Measurements from ENCODE around the gene CHRNA3.

Gene CHRNA3

DNA sequence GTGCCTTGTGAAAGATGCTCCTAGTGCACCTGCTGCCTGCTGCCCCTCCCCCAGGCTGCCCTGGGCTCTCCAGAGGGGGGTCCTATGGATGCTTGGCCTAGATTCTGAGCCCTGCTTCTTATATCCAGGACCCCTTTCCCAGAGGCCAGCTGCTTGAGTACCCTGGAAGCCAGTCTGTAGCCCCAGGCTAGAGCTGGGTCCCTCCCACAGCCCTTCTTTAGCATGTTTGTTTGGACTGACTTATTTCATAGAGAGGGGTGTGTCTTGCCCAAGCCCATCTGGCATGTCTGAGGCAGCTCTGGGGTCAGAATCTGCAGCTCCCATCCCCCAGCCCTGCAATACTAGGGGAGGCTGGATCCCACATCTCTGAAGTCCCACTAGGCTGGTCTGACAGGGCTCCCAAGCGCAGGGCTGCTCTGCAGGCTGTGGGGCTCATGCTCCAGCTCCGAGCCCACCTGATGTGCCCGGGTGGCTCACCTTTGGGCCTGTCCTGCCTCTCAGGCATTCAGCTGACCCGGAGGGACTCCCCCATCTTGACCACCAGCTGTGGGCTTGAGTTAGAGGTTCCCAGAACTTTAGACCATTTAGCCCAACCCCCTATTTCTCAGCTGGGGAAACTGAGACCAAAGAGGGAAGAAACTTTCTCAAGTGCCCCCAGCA is 17.1 kb upstream of the CHRNA3 start:
- H3K27me3 ChIP-seq (ENCODE audit: control insufficient read depth in 1 of 2, insufficient read depth in 2 of 2, low read length in 2 of 2), result peaks cover 3 to 11% of the 10 kb centered on the region in 2 donors
- no peak overlapping the region for H3K4me3 ChIP-seq (ENCODE audit: low read depth in 1 of 2, low read length in 2 of 2)
- H3K36me3 ChIP-seq (ENCODE audit: control insufficient read depth in 1 of 2, insufficient read depth in 2 of 2, low read length in 2 of 2), result no peaks in the 10 kb centered on the region
- peaks cover 0 to 5% of the 10 kb centered on the region in 2 donors for H3K4me1 ChIP-seq (ENCODE audit: control insufficient read depth in 1 of 2, insufficient read depth in 2 of 2, low read length in 2 of 2)
- H3K9ac ChIP-seq (ENCODE audit: low read depth in 1 of 2, low read length in 2 of 2), result no peak overlapping the region
- H3K27ac ChIP-seq (ENCODE audit: low read depth, low read length), result no peak overlapping the region
- no peaks in the 10 kb centered on the region for H3K9me3 ChIP-seq (ENCODE audit: control insufficient read depth in 1 of 2, low read length in 2 of 2)

DNA sequence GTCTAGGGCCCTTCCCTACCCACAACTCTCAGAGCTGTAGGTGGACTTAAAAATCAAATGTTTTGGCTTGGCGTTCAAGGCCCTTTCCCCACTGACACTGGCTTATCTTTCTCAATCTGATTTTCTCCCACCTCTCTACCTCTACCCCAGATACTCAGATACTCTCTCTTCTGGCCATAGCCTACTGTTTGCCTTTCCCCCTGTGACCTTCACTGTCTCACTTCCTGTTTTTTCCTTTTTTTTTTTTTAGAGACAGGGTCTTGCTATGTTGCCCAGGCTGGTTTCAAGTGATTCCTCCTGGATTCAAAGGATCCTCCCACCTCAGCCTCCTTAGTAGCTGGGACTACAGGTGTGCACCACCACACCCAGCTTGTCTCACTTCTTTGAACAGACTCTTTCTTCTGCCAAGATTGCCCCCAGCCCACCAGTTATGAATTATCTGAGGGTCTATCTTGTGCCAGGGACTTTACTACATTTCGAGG is 15.6 kb upstream of the CHRNA3 start:
- Histone ChIP-seq H3K4me3 (ENCODE audit: low read depth in 1 of 2, low read length in 2 of 2) (no peak overlapping the region), H3K27ac (ENCODE audit: low read depth, low read length) (no peak overlapping the region)

DNA sequence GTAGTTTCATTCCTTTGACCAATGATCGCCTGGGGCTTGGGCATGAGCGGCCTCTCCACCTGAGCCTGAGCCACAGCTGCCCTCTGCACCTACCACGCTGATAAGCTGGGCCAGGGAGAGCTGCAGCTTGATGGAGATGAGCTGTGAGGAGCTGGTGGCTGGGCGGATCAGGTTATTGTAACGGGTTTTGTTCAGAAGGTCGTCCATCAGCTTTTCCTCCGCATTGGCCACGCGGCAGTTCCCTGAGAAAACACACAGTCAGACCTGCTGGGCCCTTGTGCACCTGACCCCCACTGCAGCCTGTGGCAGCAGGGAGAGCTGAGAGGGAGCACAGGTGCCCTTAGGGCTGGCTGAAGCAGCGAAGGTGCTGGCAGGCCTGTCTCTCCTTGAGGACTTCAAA is 14.6 kb upstream of the CHRNA3 start:
- no peak overlapping the region for H3K4me3 ChIP-seq (ENCODE audit: low read depth in 1 of 2, low read length in 2 of 2)
- H3K36me3 ChIP-seq (ENCODE audit: control insufficient read depth in 1 of 2, insufficient read depth in 2 of 2, low read length in 2 of 2), result no peaks in the 10 kb centered on the region
- H3K27me3 ChIP-seq (ENCODE audit: control insufficient read depth in 1 of 2, insufficient read depth in 2 of 2, low read length in 2 of 2), result peaks cover 4 to 6% of the 10 kb centered on the region in 2 donors
- no peak overlapping the region for H3K9ac ChIP-seq (ENCODE audit: low read depth in 1 of 2, low read length in 2 of 2)
- H3K9me3 ChIP-seq (ENCODE audit: control insufficient read depth in 1 of 2, low read length in 2 of 2), result no peaks in the 10 kb centered on the region
- peaks cover 0 to under 1% of the 10 kb centered on the region in 2 donors for H3K4me1 ChIP-seq (ENCODE audit: control insufficient read depth in 1 of 2, insufficient read depth in 2 of 2, low read length in 2 of 2)
- no peak overlapping the region for H3K27ac ChIP-seq (ENCODE audit: low read depth, low read length)

More for the DNA sequence above, 15.6 kb upstream of the CHRNA3 start:
- Histone ChIP-seq H3K36me3 (ENCODE audit: control insufficient read depth in 1 of 2, insufficient read depth in 2 of 2, low read length in 2 of 2) (no peaks in the 10 kb centered on the region), H3K27me3 (ENCODE audit: control insufficient read depth in 1 of 2, insufficient read depth in 2 of 2, low read length in 2 of 2) (peaks cover 4 to 9% of the 10 kb centered on the region in 2 donors), H3K9ac (ENCODE audit: low read depth in 1 of 2, low read length in 2 of 2) (no peak overlapping the region), H3K4me1 (ENCODE audit: control insufficient read depth in 1 of 2, insufficient read depth in 2 of 2, low read length in 2 of 2) (peaks cover 0 to 5% of the 10 kb centered on the region in 2 donors), H3K9me3 (ENCODE audit: control insufficient read depth in 1 of 2, low read length in 2 of 2) (no peaks in the 10 kb centered on the region)

DNA sequence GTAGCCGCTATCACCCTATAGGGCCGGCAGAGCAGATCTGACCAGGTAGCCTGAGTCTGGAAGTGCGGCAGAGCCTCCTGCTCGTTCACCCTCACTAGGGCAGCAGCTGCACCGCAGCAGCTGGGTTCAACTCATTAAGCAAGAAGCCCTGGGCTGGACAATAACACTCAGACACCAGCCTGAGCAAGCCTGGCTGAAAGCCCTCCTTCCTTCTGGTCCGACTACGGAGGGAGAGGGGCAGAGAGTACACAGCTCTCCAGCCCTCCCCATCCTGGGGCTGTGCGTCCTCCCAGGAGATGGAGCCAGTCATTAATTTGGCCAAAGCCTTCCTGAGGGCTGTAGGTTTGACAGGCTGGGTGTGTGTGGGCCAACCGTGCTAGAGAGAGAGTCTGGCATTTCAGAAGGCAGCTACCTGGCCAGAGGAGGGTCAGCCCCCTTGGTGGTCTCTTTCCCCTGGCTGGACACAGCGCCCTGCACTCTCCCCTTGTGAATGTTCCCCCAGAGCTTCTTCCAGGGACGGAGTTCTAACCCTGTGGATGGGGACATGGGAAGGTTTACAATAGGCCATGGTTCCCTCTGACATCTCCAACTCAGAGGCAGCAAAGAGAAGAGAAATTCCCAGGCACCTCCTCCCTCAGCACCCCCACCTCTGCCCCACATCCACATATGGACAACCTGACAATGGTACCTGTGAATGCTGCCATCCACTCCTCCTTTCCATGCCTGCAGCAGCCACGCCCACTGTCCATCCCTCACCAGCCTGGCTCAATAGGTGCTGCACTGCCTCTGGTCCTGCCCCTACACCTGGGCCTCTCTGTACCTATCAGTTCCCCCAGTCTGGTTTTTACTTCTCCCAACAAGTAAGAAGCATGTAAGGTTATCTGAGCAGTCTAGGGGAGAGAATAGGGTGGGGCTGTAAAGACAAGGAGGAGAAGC is 13.7 kb upstream of the CHRNA3 start:
- Histone ChIP-seq H3K9me3 (ENCODE audit: control insufficient read depth in 1 of 2, low read length in 2 of 2) (no peaks in the 10 kb centered on the region), H3K9ac (ENCODE audit: low read depth in 1 of 2, low read length in 2 of 2) (no peak overlapping the region), H3K27ac (ENCODE audit: low read depth, low read length) (no peak overlapping the region), H3K4me3 (ENCODE audit: low read depth in 1 of 2, low read length in 2 of 2) (no peak overlapping the region), H3K4me1 (ENCODE audit: control insufficient read depth in 1 of 2, insufficient read depth in 2 of 2, low read length in 2 of 2) (no peaks in the 10 kb centered on the region), H3K27me3 (ENCODE audit: control insufficient read depth in 1 of 2, insufficient read depth in 2 of 2, low read length in 2 of 2) (peaks cover 2 to 4% of the 10 kb centered on the region in 2 donors), H3K36me3 (ENCODE audit: control insufficient read depth in 1 of 2, insufficient read depth in 2 of 2, low read length in 2 of 2) (no peaks in the 10 kb centered on the region)

DNA sequence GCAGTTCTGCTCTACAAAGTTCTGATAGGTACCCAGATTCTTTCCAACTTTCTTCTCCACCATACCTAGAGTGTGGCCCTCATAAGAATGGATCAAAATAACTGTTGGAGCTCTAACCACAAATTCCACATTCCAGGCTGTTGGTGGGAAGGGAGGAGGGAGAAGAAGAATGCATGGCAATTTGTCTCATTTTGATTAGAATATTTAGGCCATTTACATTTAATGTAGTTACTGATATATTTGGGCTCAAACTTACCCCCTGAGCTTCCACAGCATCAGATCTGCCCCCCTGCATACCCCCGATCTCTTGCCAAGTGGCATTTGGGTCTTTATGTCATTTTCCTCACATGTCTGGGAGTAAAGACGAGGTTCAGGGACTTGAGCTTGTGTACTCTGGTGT is 12.6 kb upstream of the CHRNA3 start:
- H3K4me3 ChIP-seq (ENCODE audit: low read depth in 1 of 2, low read length in 2 of 2), result no peak overlapping the region
- no peak overlapping the region for H3K9ac ChIP-seq (ENCODE audit: low read depth in 1 of 2, low read length in 2 of 2)
- peaks cover 4 to 7% of the 10 kb centered on the region in 2 donors for H3K27me3 ChIP-seq (ENCODE audit: control insufficient read depth in 1 of 2, insufficient read depth in 2 of 2, low read length in 2 of 2)
- H3K4me1 ChIP-seq (ENCODE audit: control insufficient read depth in 1 of 2, insufficient read depth in 2 of 2, low read length in 2 of 2), result no peaks in the 10 kb centered on the region
- H3K36me3 ChIP-seq (ENCODE audit: control insufficient read depth in 1 of 2, insufficient read depth in 2 of 2, low read length in 2 of 2), result no peaks in the 10 kb centered on the region
- H3K9me3 ChIP-seq (ENCODE audit: control insufficient read depth in 1 of 2, low read length in 2 of 2), result no peaks in the 10 kb centered on the region
- H3K27ac ChIP-seq (ENCODE audit: low read depth, low read length), result no peak overlapping the region

DNA sequence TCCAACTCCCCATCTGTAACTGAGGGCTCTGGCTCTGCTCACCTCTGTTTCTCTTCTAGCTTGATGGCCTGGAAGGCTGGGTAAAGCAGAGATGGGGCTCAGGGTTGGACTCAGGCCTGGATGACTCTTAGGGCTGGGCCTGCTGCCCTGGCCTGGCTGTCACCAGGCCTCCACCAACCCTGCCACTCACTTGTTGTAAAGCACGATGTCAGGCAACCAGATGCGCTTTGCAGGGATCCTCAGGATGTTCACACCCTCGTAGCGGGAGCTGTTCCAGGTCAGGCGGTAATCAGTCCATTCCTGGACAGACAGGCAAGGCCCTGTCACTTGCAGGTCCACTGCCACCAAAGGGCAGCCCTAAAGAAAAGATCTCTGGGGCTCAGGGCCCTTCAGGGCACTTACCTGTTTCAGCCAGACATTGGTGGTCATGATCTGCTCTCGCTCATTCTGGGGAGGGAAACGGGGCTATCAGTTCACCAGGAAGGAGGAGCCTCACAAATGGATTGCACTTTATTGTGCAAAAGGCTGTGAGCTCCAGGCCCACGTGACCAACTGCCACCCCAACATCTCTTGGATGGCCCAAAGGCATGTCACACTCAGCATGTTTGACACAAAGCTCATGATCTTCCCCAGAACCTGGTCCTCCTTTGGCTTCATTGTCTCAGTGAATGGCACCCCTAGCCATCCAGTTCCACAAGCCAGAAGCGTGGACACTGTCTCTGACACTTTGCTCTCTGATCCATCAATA is 10.3 kb upstream of the CHRNA3 start:
- no peaks in the 10 kb centered on the region for H3K36me3 ChIP-seq (ENCODE audit: control insufficient read depth in 1 of 2, insufficient read depth in 2 of 2, low read length in 2 of 2)
- H3K9me3 ChIP-seq (ENCODE audit: control insufficient read depth in 1 of 2, low read length in 2 of 2), result no peaks in the 10 kb centered on the region
- no peak overlapping the region for H3K4me3 ChIP-seq (ENCODE audit: low read depth in 1 of 2, low read length in 2 of 2)
- no peak overlapping the region for H3K9ac ChIP-seq (ENCODE audit: low read depth in 1 of 2, low read length in 2 of 2)
- H3K4me1 ChIP-seq (ENCODE audit: control insufficient read depth in 1 of 2, insufficient read depth in 2 of 2, low read length in 2 of 2), result no peaks in the 10 kb centered on the region
- peaks cover 7 to 15% of the 10 kb centered on the region in 2 donors for H3K27me3 ChIP-seq (ENCODE audit: control insufficient read depth in 1 of 2, insufficient read depth in 2 of 2, low read length in 2 of 2)
- no peak overlapping the region for H3K27ac ChIP-seq (ENCODE audit: low read depth, low read length)

DNA sequence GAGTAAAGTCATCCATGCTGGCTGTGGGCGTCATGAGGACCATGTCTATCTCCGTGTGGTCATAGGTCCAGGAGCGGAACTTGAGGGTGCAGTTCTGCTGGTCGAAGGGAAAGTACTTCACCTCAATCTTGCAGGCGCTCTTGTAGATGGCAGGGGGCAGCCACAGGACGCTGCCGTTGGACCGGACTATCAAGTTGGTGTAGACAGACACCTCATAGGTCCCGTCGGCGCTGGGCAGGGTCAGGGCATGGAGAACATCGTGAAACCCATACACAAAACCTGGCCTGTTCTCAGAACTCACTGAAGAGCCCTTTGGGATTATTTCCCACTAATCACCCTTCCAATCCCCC is 8.9 kb upstream of the CHRNA3 start:
- no peaks in the 10 kb centered on the region for H3K4me1 ChIP-seq (ENCODE audit: control insufficient read depth in 1 of 2, insufficient read depth in 2 of 2, low read length in 2 of 2)
- no peaks in the 10 kb centered on the region for H3K36me3 ChIP-seq (ENCODE audit: control insufficient read depth in 1 of 2, insufficient read depth in 2 of 2, low read length in 2 of 2)
- peaks cover 10 to 15% of the 10 kb centered on the region in 2 donors for H3K27me3 ChIP-seq (ENCODE audit: control insufficient read depth in 1 of 2, insufficient read depth in 2 of 2, low read length in 2 of 2)
- H3K9ac ChIP-seq (ENCODE audit: low read depth in 1 of 2, low read length in 2 of 2), result no peak overlapping the region
- H3K27ac ChIP-seq (ENCODE audit: low read depth, low read length), result no peak overlapping the region
- H3K4me3 ChIP-seq (ENCODE audit: low read depth in 1 of 2, low read length in 2 of 2), result no peak overlapping the region
- no peaks in the 10 kb centered on the region for H3K9me3 ChIP-seq (ENCODE audit: control insufficient read depth in 1 of 2, low read length in 2 of 2)

DNA sequence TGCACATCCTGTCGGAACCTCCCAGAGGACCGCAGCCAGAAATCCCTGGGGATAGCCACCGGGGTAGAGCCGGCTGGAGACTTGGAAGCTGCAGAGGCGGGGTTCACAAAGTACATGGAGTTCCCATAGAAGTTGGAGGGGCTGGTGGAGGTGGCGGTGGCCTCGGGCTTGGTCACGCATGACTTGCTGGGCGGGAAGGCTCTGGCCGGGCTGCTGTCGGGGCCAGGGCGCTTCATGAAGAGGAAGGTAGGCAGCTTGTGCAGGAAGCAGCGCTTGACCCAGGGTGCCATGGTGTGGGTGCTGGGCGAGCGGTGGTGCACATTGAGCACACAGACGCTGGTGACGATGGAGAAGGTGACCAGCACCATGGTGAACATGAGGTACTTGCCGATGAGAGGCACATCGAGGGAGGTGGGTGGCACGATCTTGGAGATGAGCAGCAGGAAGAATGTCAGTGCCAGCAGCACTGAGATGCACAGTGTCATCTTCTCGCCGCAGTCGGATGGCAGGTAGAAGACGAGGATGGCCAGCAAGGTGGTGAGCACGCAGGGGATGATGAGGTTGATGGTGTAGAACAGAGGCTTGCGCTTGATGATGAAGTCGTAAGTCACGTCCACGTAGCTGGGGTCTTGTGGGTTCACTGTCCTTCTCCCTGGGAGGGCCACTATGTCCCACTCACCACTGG is 8.4 kb upstream of the CHRNA3 start:
- Histone ChIP-seq H3K27me3 (ENCODE audit: control insufficient read depth in 1 of 2, insufficient read depth in 2 of 2, low read length in 2 of 2) (peaks cover 10 to 15% of the 10 kb centered on the region in 2 donors), H3K36me3 (ENCODE audit: control insufficient read depth in 1 of 2, insufficient read depth in 2 of 2, low read length in 2 of 2) (no peaks in the 10 kb centered on the region), H3K4me3 (ENCODE audit: low read depth in 1 of 2, low read length in 2 of 2) (no peak overlapping the region), H3K9ac (ENCODE audit: low read depth in 1 of 2, low read length in 2 of 2) (no peak overlapping the region), H3K9me3 (ENCODE audit: control insufficient read depth in 1 of 2, low read length in 2 of 2) (no peaks in the 10 kb centered on the region), H3K27ac (ENCODE audit: low read depth, low read length) (no peak overlapping the region), H3K4me1 (ENCODE audit: control insufficient read depth in 1 of 2, insufficient read depth in 2 of 2, low read length in 2 of 2) (no peaks in the 10 kb centered on the region)

DNA sequence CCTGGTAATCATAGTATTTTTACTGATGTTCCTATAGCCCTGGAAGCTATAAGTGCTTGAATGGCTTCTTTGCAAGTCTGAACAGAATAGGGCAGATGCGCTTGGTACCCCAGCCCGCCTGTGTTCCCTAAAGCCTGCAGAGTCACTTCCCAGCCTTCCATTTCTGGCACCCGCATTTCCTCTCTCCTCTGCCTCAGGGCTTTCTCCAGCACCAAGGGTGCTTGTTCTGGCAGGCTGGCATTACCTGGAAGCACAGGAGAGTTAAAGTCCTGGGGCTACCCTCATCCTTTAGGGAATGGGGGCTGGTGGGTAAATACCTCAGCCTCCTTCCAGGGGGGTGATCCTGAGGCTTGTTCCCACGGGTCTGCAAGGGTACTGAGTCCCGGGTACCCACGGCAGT is 7.4 kb upstream of the CHRNA3 start:
- H3K4me3 ChIP-seq (ENCODE audit: low read depth in 1 of 2, low read length in 2 of 2), result no peak overlapping the region

More for the DNA sequence above, 7.4 kb upstream of the CHRNA3 start:
- Histone ChIP-seq H3K4me1 (ENCODE audit: control insufficient read depth in 1 of 2, insufficient read depth in 2 of 2, low read length in 2 of 2) (no peaks in the 10 kb centered on the region), H3K27me3 (ENCODE audit: control insufficient read depth in 1 of 2, insufficient read depth in 2 of 2, low read length in 2 of 2) (peaks cover 10 to 15% of the 10 kb centered on the region in 2 donors), H3K9me3 (ENCODE audit: control insufficient read depth in 1 of 2, low read length in 2 of 2) (no peaks in the 10 kb centered on the region), H3K27ac (ENCODE audit: low read depth, low read length) (no peak overlapping the region), H3K36me3 (ENCODE audit: control insufficient read depth in 1 of 2, insufficient read depth in 2 of 2, low read length in 2 of 2) (no peaks in the 10 kb centered on the region), H3K9ac (ENCODE audit: low read depth in 1 of 2, low read length in 2 of 2) (no peak overlapping the region)

Data from duodenal mucosa (tissue), 2 donors.